DOHH2 (cell line): ENCODE results near the gene ZNRF3.

ENCODE experiments used
- H3F3A ChIP-seq: fragments of 200-600 bp; sonication (generic), shearing (Covaris generic); 2 replicates; pipeline ENCODE4 v1.6.0; 2016; ENCODE audit warnings: antibody characterized with exemption, mild to moderate bottlenecking; ENCODE audit not compliant: control insufficient read depth, insufficient read depth
- H3K27ac ChIP-seq: fragments of 200-600 bp; sonication (generic); 2 replicates; pipeline ENCODE4 v1.5.1; 2014; ENCODE audit warnings: low read depth, mild to moderate bottlenecking, low read length, moderate library complexity
- H3K27me3 ChIP-seq: fragments of 200-600 bp; sonication (generic); 2 replicates; pipeline ENCODE4 v1.6.1; 2014; ENCODE audit warnings: mild to moderate bottlenecking, low read length, mixed read lengths; ENCODE audit not compliant: control insufficient read depth
- H3K36me3 ChIP-seq: fragments of 200-600 bp; sonication (generic); 2 replicates; pipeline ENCODE4 v1.6.1; 2014; ENCODE audit warnings: mild to moderate bottlenecking, low read length, moderate library complexity, mixed read lengths; ENCODE audit not compliant: control insufficient read depth
- H3K4me1 ChIP-seq: fragments of 200-600 bp; sonication (generic); 2 replicates; pipeline ENCODE4 v1.6.1; 2014; ENCODE audit warnings: mild to moderate bottlenecking, low read length, mixed read lengths; ENCODE audit not compliant: control insufficient read depth
- H3K4me2 ChIP-seq: fragments of 200-600 bp; sonication (generic); 2 replicates; pipeline ENCODE4 v1.6.0; 2014; ENCODE audit warnings: mild to moderate bottlenecking, low read length, moderate library complexity
- H3K4me3 ChIP-seq: fragments of 200-600 bp; sonication (generic); 2 replicates; pipeline ENCODE4 v1.5.1; 2014; ENCODE audit warnings: mild to moderate bottlenecking, low read length, mixed read lengths
- H3K79me2 ChIP-seq: fragments of 200-600 bp; sonication (generic); 2 replicates; pipeline ENCODE4 v1.6.1; 2014; ENCODE audit warnings: mild to moderate bottlenecking, low read length, mixed read lengths; ENCODE audit not compliant: control insufficient read depth
- H3K9me2 ChIP-seq: fragments of 200-600 bp; sonication (generic); replicated peaks from 2 replicates; pipeline ENCODE4 v1.6.1; 2014; ENCODE audit warnings: mild to moderate bottlenecking, low read length, mixed read lengths; ENCODE audit not compliant: control insufficient read depth
- H3K9me3 ChIP-seq: fragments of 200-600 bp; sonication (generic); 2 replicates; pipeline ENCODE4 v1.6.1; 2014; ENCODE audit warnings: antibody characterized with exemption, low read length, mixed read lengths; ENCODE audit not compliant: control insufficient read depth, insufficient read depth
- H4K20me1 ChIP-seq: fragments of 200-600 bp; sonication (generic); 2 replicates; pipeline ENCODE4 v1.6.0; 2014; ENCODE audit warnings: low read depth, mild to moderate bottlenecking, antibody characterized with exemption, low read length, moderate library complexity; ENCODE audit not compliant: control insufficient read depth, insufficient read depth
- CTCF ChIP-seq: fragments of 200-600 bp; sonication (generic); IDR thresholded peaks from one replicate; pipeline ENCODE4 v1.5.1; 2014; ENCODE audit warnings: antibody characterized with exemption, mild to moderate bottlenecking, low read depth, low read length; ENCODE audit not compliant: poor library complexity, severe bottlenecking
- EZH2phosphoT487 ChIP-seq: fragments of 200-600 bp; sonication (generic); IDR thresholded peaks from 2 replicates; pipeline ENCODE4 v1.6.1; 2017; ENCODE audit warnings: borderline replicate concordance, mild to moderate bottlenecking, antibody characterized with exemption, low read length, moderate library complexity, mixed read lengths

Gene ZNRF3

GRCh38 chr22:28958611-28959010, 75.2 kb downstream of the ZNRF3 start:
- Histone ChIP-seq H3F3A (no peaks in the 10 kb centered on the region), H3K36me3 (no peaks in the 10 kb centered on the region), H4K20me1 (0 out of 2 replicates have a peak, but pooled peaks cover 2% of the 10 kb centered on the region), H3K9me2 (no peaks in the 10 kb centered on the region), H3K27me3 (peaks cover 22% of the 10 kb centered on the region; the same call in 1 of the 2 replicates), H3K4me2 (no peak overlapping the region), H3K27ac (no peak overlapping the region), H3K4me3 (no peak overlapping the region), H3K9me3 (no peaks in the 10 kb centered on the region), H3K79me2 (no peaks in the 10 kb centered on the region), H3K4me1 (peaks cover 3% of the 10 kb centered on the region; the same call in 1 of the 2 replicates)
- no peak for TF ChIP-seq EZH2phosphoT487
- no peak for TF ChIP-seq CTCF

GRCh38 chr22:28962042-28962554, 78.7 kb downstream of the ZNRF3 start:
- H3K4me3 ChIP-seq: no peak overlapping the region
- no peaks in the 10 kb centered on the region for H3K9me2 ChIP-seq
- no peaks in the 10 kb centered on the region for H3F3A ChIP-seq
- no peaks in the 10 kb centered on the region for H3K9me3 ChIP-seq
- no peaks in the 10 kb centered on the region for H3K4me1 ChIP-seq
- TF ChIP-seq EZH2phosphoT487 (no peak), CTCF (no peak)
- no peak overlapping the region for H3K4me2 ChIP-seq
- H3K79me2 ChIP-seq: no peaks in the 10 kb centered on the region
- H4K20me1 ChIP-seq: 0 out of 2 replicates have a peak, but pooled peaks cover 2% of the 10 kb centered on the region
- no peaks in the 10 kb centered on the region for H3K36me3 ChIP-seq
- H3K27ac ChIP-seq: no peak overlapping the region
- peaks cover 22% of the 10 kb centered on the region; the same call in 1 of the 2 replicates for H3K27me3 ChIP-seq

GRCh38 chr22:28963362-28963761, 80.0 kb downstream of the ZNRF3 start:
- Histone ChIP-seq H3K79me2 (no peaks in the 10 kb centered on the region), H3F3A (no peaks in the 10 kb centered on the region), H3K4me2 (no peak overlapping the region), H4K20me1 (0 out of 2 replicates have a peak, but pooled peaks cover 2% of the 10 kb centered on the region), H3K9me2 (no peaks in the 10 kb centered on the region), H3K36me3 (no peaks in the 10 kb centered on the region), H3K4me3 (no peak overlapping the region), H3K27ac (no peak overlapping the region), H3K27me3 (peaks cover 22% of the 10 kb centered on the region; the same call in 1 of the 2 replicates), H3K9me3 (no peaks in the 10 kb centered on the region), H3K4me1 (no peaks in the 10 kb centered on the region)
- no peak for TF ChIP-seq CTCF
